NOMO-1 (cell line): Measurements from ENCODE around the gene TSPAN16.

ENCODE experiments used
- DNase-seq, 2 experiments: peaks; one replicate each; lab custom pipeline; 2025; ENCODE audit not compliant: unreplicated experiment in 2 of 2; lab: John Stamatoyannopoulos, UW

TSPAN16 gene, protein sequence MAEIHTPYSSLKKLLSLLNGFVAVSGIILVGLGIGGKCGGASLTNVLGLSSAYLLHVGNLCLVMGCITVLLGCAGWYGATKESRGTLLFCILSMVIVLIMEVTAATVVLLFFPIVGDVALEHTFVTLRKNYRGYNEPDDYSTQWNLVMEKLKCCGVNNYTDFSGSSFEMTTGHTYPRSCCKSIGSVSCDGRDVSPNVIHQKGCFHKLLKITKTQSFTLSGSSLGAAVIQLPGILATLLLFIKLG

DNA sequence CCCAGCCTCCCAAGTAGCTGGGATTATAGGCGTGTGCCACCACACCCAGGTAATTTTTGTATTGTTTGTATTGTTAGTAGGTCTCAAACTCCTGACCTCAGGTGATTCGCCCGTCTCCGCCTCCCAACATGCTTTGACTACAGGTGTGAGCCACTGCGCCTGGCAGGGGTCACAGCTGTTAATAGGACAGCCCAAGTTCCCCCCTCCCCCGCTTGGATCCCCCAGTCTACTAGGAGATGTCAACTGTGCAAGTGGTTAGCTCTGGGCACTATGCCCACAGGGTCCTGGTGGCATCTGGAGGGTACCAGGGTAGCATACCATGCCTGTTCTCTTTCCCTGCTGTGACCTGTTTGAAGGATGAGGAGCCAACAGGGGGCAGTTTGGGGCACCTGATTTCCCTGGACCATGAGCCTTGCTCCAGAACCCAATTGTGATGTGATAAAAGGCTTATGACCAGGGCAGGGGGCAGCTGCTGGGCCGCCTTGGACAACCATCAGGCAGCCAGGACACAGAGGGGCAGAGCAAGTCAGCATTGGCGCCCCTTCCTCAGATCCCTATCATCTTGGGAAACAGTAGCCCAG is at the start of gene TSPAN16:
TSS of gene TSPAN16 (plus strand) at position 496 of the 581 bp plus-strand sequence. CDS start 138 bp downstream, outside the sequence.
- DNase-seq, result no peak

DNA sequence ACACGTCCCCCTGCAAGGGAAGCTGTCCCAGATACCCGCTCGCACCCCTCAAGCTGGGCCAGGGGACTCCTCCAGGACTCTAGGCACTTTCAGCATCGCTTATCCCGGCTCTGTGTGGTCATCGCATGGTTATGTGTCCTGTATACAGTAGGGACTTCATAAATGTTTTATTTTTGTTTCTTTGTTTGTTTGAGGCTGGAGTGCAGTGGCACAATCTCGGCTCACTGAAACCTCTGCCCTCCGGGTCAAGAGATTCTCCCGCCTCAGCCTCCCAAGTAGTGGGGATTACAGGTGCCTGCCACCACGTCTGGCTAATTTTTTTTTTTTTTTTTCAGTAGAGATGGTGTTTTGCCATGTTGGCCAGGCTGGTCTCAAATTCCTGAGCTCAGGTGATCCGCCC is 49.0 kb upstream of the TSPAN16 start:
- no peak for DNase-seq

DNA sequence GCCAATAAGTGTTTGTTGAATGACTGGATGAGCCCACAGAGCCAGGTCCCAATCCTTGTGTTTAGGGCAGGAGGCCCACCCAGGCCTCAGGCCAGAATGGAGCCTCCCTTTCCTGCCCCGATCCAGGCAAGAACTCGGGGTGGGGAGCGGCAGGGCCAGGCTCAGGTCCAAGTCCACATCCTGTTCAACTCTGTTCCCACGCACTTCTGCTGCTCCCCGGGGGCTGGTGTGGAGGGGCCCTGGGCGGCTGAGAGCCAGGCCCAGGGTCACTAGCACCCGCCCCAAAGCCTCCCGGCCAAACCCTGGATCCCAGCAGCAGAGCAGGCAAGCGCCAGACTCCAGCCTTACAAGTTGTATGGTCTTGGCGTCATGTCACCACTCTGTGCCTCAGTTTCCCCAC is 48.6 kb upstream of the TSPAN16 start:
- DNase-seq, result no peak

DNA sequence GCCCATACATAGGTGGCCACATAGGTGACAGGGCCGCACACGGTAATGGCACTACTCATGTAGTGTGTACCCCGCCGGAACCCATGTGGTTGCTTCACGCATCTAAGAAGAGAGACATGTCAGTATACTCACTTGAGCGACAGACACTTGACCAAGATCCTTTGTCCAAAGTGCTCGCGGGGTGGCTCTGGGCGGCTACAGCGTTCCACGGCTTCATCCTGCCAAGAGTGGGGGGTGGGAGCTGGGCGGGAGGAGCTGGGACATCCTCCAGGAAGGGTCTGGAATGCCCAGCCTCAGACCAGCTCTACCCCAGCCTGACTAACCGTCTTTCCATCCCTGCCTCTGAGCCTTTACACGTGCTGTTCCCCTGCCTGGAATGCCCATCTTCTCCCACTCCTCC is 48.0 kb upstream of the TSPAN16 start:
- DNase-seq, result no peak

DNA sequence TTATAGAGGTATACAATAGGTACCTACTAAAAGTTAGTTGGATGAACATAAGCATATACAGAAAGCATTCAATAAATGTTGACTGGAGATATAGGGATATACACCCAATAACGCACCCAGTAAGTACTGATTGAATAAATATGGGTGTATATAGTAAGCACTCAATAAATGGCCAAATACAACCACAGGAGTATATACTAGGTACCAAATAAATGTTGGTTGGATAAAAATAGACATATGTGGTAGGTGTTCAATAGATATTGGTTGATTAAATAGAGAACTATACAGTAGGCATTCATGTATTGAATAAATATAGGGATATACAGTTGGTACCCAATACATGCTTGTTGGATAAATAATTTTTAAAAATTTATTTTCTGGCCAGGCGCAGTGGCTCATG is 47.1 kb upstream of the TSPAN16 start:
- DNase-seq, result no peak

DNA sequence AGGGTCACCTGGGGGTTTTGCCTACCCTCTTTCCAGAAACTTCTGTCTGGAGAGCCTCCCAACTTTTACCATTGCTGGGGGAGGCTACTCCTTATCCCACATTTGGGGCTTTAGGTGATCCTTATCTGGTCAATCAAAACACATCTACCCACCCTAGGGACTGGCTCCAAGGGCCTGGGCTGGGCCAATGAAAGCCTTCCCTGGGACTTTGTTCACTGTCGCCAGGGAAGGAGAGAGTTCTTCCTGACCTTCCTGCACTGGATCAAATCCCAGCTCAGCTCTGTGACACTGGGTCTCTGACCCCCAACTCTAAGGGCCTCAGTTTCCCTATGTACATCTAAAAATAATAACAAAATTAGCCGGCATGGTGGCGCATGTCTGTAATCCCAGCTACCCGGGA is 44.7 kb upstream of the TSPAN16 start:
- no peak for DNase-seq

DNA sequence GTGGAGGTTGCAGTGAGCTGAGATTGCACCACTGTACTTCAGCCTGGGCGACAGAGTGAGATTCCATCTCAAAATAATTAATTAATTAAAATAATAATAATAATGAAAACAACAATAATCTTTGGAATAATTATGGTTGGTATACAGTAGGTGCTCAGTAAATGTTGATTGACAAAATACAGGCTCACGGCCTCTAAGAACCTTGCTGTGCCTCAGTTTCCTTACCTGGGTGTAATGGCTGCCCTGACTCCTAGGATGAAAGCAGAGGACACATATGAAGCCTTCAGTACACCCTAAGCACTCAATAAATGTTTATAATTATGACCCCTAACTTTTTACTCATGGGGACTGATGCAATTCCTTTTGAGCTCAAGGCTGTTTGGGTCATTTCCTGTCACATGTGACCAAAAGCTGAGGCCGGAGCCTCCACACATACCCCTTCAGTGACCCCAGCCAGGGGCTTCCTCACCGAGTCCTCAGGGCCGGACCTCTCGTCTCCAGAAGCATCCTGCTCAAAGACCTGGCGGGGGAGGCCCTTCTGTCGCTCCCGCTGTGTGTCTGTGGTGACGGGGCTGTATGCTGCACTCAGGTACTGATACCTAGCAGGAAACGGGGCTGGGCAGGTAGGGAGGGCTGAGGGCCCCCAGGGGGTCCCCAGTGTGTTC is 44.2 kb upstream of the TSPAN16 start:
- DNase-seq, result no peak

DNA sequence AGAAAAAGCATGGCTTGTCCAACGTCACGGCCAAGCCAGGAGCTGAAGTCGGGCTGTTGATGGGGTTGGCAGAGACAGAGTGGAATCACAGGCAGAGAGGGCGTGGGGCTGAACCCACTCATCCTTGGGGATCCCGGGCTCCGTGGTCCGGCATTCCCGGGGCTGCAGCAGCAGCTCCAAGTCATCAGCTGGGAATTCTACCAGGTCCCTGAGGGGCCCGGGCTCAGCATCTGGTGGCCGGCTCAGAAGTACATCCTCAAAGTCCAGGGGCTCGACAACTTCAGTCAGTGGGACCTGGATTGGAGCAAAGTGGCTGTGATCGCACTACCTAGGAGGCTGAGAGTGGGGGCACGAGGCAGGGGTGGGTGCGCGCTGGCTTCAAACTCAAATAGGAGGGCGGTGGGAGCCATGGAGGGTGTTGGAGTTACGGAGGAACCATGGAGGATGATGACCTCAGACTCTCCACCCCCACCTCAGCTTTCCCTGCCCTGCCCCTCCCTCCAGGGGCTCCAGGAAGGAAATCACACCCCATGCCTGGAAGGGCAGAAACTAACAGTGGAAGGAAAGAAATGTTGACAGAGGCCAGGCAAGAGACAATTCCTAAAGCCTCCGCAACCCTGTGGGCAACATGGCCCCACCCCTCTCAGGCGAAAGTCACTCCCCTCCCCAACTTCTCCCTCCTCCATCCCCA is 43.1 kb upstream of the TSPAN16 start:
- no peak for DNase-seq

DNA sequence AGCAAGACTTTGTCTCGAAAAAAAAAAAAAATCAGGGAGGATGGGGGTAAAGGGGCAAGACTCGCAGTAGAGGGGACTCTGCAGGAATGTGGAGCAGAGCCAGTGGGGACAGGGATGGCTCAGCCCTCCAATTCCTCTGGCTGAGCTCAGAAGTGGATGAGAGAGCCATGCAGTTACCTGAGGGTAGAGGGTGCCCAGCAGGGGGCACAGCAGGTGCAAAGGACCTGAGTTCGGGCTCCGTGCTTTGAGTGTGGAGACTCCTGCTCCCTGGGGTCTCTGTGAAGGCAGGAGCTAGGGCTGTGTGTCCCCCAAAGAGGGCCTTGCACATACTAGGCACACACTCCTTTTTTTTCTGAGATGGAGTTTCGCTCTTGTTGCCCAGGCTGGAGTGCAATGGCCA is 41.3 kb upstream of the TSPAN16 start:
- no peak for DNase-seq

DNA sequence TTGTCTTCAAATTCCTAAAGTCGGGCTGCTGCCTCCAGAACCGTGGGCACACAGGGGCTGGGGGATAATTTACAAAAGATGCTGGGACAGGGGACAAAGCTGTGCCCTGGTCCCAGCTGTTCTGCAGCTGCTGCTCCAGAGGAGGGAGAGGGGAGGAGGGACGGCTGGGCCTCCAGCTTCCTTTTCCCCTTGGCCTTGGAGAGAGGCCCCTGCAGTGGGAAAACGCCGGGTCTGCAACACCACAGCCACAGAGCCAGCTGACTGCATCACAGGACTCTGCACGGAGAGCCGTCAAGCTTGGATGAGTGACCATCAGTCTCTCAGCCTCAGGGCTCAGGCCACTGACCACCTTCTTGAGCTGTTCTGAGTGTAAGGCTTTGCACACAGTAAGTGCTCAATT is 39.8 kb upstream of the TSPAN16 start:
- DNase-seq, result no peak

DNA sequence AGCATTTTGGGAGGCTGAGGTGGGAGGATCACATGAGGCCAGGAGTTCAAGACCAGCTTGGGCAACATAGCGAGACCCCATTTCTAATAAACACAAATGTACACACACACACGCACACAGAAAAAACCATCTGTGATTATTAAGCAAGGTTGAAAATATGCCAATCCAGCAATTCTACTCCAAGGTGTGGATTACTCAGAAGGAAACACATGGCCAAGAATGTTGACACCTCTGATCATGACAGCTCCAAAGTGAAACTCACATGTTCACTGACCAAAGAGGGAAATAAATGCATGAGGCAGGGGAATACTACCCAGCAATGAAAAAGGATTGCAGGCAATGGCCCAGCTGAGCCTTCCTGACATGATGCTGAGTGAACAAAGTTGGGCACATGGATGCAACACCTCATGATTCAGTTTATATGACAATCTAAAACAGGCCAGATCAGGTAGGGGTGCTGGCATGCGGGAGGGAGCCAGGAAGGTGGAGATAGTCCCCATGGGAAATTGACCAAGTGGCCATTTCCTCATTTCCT is 38.0 kb upstream of the TSPAN16 start:
- no peak for DNase-seq

DNA sequence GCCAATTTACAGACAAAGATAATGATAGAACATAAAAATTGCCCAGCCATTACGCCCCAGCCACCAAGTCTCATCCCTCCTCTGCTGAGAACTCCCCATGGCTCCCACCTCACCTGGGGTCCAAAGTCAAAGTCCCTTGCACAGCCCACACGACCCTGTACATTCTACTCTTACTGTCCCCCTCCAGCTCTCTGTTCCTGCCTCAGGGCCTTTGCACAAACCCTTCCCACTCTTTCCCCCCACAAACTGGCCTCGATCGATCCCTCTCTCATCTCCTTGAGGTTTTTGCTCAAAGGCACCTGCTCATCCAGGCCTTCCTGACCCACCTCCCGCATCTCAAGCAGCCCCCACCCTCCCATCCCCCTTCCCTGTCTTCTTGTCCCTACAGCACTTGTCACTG is 35.0 kb upstream of the TSPAN16 start:
- no peak for DNase-seq

DNA sequence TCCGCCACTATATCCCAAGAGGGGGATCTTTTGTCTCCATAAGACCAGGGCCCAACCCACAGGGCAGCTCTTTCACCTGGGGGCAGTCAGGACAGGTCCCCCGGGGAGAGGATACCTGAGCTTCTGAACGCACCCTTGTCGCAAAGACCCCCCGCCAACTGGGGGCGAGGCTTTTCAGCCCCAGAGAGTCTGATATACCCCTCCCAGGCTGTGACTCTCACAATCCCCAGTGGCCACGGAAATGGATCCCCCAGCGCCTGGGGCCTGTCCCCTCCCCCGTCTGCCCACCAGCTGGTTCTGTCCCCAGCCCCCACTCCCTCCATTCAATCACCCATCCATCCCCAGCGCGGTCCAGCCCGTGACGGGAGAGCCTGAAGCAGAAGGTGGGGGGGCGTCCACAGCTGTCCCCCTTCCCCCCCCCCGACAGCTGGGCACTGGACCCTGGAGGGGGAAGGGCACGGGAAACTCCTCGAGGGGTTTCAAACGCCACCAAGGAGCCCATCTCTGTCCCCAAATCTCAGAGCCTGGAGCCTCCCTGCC is 34.5 kb upstream of the TSPAN16 start:
- no peak for DNase-seq

DNA sequence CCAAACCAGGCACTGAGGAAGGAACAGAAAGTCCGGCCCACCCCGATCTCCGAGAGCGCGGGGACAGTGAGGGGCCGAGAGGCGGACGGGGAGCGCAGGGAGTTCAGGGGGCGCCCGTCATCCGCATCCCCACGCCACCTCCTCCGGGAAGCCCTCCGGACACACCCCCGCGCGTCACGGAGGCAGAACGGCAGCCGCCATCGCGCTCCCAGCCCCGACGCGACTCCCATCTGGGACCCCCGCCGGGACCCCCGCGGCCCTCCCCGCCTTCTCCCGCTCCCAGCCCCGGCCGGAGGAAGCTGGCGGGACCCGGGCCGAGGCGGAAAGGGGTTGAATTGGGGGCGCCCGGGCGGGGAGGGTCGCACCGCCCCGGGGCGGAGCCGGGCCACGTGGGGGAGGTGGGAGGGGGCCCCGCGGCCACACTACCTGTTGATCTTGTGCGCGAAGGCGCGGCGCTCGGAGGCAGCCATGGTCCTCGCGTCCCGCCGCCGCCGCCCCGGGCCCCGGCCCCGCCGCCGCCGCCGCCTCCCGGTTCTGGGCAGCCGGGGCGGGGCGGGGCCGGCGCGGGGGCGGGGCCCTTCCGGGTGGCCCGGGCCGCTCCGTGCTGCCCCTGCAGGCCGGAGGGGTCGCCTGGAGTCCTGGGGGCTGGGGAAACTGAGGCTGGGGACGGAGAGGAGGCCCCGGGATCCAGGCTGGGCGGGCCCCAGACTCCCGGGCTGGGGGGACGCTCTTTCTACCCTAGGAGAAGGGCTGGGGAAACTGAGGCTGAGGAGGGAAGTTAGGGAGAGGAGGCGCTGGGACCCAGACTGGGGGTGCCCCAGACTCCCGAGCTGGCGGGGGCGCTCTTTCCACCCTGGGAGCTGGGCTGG is 33.8 kb upstream of the TSPAN16 start, which contains the start of gene DOCK6:
TSS of gene DOCK6 (minus strand) at position 554 of the 869 bp plus-strand sequence. CDS start at position 470, 84 bp downstream.
- DNase-seq, result no peak

DNA sequence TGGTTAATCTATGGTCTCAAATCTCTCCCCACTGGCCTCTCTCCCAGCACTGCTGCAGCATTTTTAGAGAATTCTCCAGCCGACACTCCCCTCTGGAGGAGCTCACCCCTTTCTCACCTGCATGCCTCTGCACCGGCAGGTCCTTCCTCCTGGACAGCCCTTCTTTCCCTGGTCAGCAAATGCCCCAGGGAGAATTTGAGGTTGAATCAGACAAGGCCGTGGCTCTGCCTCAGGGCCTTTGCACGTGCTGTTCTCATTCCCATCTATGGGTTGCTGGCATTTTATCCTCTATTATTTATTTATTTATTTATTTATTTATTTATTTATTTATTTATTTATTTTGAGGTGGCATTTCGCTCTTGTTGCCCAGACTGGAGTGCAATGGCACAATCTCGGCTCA is 32.2 kb upstream of the TSPAN16 start:
- DNase-seq, result no peak

DNA sequence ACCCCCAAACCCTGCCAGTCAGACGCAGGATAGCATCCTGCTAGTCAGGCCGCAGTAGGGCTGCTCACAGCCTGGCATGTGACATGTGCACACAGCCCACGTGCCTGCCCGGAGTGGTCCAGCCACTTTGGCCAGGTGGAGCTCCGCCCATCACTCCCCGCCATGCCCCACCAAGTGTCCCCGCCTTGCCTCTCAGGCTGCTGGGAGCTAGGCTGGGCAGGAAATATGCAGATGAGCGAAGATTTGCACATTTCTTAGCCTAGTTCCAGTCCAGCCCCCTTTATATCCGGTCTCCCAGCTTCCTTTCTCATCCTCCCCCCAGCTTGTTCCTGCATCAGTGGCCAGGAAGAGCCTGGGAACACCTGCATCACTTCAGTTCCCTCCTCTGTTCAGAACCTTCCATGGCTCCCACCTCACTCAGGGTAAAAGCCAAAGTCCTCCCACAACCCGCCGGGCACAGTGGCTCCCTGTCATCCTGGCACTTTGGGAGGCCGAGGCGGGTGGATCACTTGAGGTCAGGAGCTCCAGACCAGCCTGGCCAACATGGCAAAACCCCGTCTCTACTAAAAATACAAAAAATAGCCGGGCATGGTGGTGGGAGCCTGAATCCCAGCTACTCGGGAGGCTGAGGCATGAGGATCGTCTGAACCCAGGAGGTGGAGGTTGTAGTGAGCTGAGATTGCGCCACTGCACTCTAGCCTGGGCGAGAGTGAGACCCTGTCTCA is 31.3 kb upstream of the TSPAN16 start:
- DNase-seq, result no peak

DNA sequence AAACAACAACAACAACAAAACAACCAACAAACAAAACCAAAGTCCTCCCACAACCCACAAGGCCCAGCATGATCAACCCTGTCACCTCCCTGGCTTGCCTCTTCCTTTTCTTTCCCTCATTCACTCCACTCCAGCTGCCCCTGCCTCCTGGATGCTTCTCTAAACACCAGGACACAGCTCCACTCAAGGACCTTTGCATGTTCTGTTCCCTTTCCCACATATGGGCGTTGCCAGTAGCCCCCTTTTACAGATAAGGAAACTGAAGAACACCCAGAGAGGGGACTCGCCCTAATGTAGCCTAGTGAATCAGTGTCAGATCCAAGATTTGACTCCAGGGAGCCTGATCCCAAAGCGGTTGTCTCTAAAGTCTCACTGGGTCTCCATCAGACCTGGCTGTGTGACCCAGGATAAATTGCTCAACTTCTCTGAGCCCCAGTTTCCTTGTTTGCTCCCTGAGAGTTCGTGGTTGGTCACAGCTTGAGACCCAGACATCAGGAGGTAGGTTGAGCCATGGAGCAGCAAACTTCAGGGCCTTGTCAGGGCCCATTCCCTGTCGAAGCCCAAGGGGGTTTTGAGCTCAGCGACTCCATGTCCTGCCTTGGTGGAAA is 30.7 kb upstream of the TSPAN16 start:
- DNase-seq, result no peak

DNA sequence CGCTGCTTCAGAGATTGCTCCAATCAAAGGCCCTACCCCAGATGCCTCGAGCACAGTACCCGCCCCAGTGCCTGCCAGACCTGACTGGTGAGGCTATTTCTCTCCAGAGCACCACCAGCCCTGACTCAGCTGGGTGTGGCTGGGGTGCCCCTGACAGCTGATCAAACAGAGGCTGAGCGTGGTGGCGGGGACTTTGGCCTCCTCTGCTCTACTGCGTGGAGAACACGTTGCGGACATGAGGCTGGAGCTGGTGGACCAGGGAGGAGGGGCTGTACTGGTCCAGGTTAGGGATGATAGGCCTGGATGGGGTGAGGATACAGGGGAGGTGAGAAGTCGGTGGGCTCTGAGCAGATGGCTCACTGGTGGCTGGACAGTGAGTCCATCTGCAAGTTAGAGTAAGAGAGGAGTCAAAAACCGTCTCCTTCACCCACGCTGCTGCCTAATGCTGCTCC is 30.1 kb upstream of the TSPAN16 start:
- DNase-seq, result no peak
